ENCODE measurements around the gene IGSF5. TPM values are rescaled to one million over a fixed set of nuclear protein-coding genes. Genes with fewer than 3 reads are reported as not detected.
A peak's percentile ranks its signal among the peaks of the same experiment; 100 is the strongest.

Gene IGSF5
- total RNA-seq, 1 donor from 2014 or later = 2.5 TPM

DNA sequence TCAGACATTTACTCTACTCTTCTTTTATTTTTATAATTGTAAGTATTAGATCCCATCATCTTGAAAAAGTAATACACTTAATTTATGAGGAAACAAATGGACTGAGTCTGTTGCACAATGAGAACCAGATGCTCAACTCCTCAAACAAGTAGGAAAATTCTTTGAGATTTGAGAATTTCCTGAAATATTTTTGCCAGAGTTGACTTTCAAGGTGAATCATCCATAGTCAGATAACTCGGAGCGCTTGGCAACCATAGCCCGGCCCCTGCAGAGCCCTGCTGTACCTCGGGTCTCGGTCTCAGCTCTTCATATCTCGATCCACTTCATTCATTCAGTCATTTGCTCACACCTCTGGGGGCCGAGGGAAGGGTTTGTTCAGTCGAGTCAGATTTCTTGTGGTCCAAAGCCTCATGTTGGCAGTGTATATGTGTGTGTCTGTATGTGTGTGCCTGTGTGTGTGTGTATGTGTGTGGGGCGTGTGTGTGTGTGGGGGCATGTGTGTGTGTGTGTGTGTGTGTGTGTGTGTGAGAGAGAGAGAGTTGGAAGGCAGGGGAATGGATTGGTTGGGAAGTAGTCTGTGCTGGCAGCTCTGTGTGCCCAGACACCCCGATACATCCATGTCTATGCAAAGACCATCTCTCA lies 104.2 kb downstream of the IGSF5 start:
- H3K27ac Mint-ChIP-seq (ENCODE audit: unreplicated experiment) = no peak overlapping the region
- no peaks in the 10 kb centered on the region for H3K4me1 Mint-ChIP-seq (ENCODE audit: unreplicated experiment)
- H3K4me3 Mint-ChIP-seq (ENCODE audit: unreplicated experiment) = peak overlapping the region; percentile 19
- H3K36me3 Mint-ChIP-seq (ENCODE audit: low read depth, unreplicated experiment) = no peaks in the 10 kb centered on the region
- no peaks in the 10 kb centered on the region for H3K9me3 Mint-ChIP-seq (ENCODE audit: unreplicated experiment)
- H3K27me3 Mint-ChIP-seq (ENCODE audit: unreplicated experiment) = peaks cover 4% of the 10 kb centered on the region
- no peak for DNase-seq (ENCODE audit: low spot score)
- TF ChIP-seq CTCF (IDR thresholded peaks at IDR 0.05; ENCODE audit: unreplicated experiment) = no peak

- Mint-ChIP-seq H3K4me1 (ENCODE audit: unreplicated experiment) (no peaks in the 10 kb centered on the region), H3K27ac (ENCODE audit: unreplicated experiment) (no peak overlapping the region), H3K27me3 (ENCODE audit: unreplicated experiment) (peaks cover 4% of the 10 kb centered on the region), H3K4me3 (ENCODE audit: unreplicated experiment) (no peak overlapping the region), H3K36me3 (ENCODE audit: low read depth, unreplicated experiment) (no peaks in the 10 kb centered on the region), H3K9me3 (ENCODE audit: unreplicated experiment) (no peaks in the 10 kb centered on the region)
- TF ChIP-seq CTCF (IDR thresholded peaks at IDR 0.05; ENCODE audit: unreplicated experiment) = no peak
- DNase-seq (ENCODE audit: low spot score) = no peak
Observed at GRCh38 chr21:39850333-39850732, 105.3 kb downstream of the IGSF5 start.

DNA sequence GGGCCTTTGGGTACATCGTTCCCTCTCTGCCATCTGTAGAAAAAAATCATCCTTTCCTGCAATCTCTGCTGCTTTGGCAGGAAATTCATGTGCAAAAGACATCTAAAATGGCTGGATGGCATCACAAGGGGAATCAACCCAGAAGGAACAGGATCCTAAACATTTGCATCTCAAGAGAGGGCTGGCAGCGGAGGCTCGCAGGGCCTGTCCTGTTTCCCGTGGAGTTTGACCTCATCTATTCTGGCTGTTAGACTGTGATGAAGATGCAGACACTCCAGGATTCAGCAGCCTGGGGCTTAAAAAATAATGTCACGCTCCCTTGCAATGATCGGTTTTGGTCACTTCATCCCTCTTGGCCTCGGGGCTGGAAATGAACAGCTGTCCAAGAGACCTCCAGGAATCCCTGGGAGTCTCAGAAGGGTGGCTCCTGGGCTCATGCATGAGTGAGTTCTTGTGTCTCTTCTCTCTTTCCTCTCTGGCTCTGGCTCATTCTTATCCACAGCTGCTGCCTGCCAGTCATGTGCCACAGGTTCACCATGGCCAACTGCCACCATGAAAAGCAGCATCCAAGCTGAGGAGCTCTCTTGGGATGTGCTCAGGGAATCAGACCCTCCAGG lies 106.1 kb downstream of the IGSF5 start:
- DNase-seq (ENCODE audit: low spot score) = no peak
- TF ChIP-seq CTCF (IDR thresholded peaks at IDR 0.05; ENCODE audit: unreplicated experiment) = no peak
- H3K36me3 Mint-ChIP-seq (ENCODE audit: low read depth, unreplicated experiment) = no peaks in the 10 kb centered on the region
- H3K4me1 Mint-ChIP-seq (ENCODE audit: unreplicated experiment) = no peaks in the 10 kb centered on the region
- H3K27ac Mint-ChIP-seq (ENCODE audit: unreplicated experiment) = no peak overlapping the region
- H3K27me3 Mint-ChIP-seq (ENCODE audit: unreplicated experiment) = peaks cover 4% of the 10 kb centered on the region
- H3K9me3 Mint-ChIP-seq (ENCODE audit: unreplicated experiment) = no peaks in the 10 kb centered on the region
- H3K4me3 Mint-ChIP-seq (ENCODE audit: unreplicated experiment) = no peak overlapping the region

Other genes with a start within 250 kb of the IGSF5 start
- gene B3GALT5, start 132.2 kb upstream of the IGSF5 start, total RNA-seq (ENCODE audit: unreplicated experiment) = 7.3 TPM
- not detected for gene PCP4, start 122.3 kb downstream of the IGSF5 start, total RNA-seq (ENCODE audit: unreplicated experiment)